Stimulated activated CD4-positive, alpha-beta T cell treated with anti-CD3 and anti-CD28 coated beads, Interleukin-2, amount 100 ng/mL, for 48 hours (primary cell): ENCODE results near the gene MAPK9.
A peak's percentile ranks its signal among the peaks of the same experiment; 100 is the strongest.
"Not testable (repeated sequence)": the region's sequence is repeated elsewhere in the genome, so short reads cannot be mapped to it uniquely, and the experiment has no call there.

Experiments used
- DNase-seq, 2 donors: peaks; one replicate each; pipeline ENCODE4 v3.0.0-alpha.2; 2020

The MAPK9 gene

DNA sequence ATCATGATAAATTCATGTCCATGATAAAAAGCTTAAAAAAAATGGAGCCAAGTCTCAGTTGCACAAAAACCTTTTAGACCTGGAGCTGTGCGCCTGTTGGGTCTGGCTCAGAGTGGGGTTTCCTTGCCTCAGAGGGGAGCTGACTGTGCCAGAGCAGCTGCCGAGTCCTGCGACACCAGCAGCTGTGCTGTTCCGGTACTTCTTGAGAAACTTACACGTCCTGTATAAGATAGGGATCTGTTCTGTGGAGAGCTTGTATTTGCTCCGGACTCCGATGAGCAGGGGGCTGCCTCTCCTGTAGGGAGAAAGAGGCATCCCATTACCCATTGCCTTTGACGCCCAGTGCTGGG, 32.7 kb upstream of the MAPK9 start:
- DNase-seq: no peak

DNA sequence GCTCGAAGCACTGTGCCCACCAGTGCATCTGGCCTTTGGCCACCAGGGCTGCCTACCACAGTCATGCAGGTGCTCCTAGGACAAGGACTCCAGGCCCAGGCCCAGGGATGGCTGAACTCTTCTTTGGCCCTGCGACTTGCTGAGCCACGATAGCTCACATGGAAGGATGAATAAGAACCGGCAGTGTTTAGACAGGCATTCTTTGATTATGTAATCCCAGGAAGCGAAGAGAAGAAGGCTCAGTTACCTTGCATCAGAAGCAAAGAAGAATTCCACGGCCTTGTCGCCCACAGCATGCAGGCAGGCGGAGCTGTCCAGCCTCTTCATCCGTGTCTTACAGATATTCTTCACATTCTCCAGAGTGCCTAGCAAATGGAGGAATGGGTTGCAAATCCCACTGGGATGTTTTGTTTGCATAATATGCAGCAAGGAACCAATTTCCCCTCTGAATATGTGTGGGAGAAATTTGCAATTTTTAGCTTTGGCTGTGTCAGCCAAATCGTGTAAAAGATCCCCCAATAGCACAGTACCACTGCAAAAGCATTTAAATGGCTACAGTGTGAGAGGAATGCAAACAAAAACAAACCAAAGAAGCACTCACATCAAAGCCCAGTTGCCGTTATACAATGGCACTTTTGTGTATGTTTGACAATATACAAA, 32.2 kb upstream of the MAPK9 start:
- no peak for DNase-seq

DNA sequence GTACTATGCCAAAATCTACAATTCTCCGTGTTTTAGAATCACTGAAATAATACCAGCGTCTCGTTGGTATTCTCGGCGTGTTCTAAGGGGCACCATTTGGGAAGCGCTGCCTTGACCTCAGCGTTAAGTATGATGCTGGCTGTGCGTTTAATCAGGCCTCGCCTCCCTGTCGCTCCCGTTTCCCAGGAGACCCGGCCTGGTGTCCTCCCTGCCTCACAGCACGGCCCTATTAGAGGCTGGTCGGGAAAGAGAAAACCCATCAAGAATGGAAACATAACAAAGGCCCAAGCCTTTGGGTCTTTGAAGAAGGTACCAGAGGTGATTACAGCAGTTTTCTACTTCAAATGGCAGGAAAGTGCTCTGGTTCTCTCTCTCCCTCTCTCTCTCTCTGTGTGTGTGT, 31.3 kb upstream of the MAPK9 start:
- no peak for DNase-seq

DNA sequence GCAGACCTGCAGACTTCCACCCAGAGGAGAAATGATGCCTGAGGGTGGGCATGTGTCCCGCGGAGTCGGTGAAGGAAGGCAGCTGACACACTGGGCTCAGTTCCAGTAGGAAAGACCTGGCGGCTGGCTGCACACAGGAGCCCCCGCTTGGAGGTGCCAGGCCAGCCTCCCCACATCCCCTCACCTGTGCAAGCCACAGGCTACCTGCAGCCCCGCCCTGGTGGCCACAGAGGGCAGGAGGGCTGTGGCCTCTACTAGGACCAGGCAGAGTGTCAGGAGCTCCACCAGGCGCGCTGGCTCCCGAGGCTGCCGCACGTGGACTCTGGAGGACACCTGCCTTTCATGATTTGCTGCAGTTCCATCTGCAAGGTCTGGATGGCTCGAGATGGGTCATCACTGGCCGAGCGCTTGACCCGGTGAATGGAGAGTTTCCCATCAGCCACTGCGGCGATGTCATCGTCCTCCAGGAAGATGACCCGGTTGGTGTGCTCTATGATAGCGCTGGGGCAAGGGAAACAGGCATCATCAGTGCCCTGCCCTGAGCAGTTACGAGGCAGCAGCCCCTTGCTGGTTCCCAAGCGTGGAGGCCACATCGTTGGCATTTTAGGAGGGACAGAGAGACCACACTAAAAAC, 26.7 kb upstream of the MAPK9 start:
- no peak for DNase-seq

DNA sequence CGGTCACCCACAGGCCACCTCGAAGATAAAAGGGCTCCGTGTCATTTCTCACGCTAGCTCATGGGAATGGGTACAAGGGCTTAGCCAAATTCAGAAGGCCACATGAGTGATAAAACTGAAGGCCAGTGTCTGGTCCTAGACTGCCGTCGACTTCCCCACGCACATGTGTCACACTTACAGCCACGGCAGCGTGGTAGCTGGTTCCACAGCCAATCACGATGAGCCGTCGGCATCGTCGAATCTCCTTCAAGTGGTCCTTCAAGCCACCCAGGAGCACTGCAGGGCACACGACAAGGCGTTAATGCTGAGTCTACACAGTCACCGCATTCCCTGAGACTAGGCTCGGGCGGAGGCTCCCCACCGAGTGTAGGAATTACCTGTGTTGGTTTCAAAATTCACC, 24.7 kb upstream of the MAPK9 start:
- DNase-seq: no peak

DNA sequence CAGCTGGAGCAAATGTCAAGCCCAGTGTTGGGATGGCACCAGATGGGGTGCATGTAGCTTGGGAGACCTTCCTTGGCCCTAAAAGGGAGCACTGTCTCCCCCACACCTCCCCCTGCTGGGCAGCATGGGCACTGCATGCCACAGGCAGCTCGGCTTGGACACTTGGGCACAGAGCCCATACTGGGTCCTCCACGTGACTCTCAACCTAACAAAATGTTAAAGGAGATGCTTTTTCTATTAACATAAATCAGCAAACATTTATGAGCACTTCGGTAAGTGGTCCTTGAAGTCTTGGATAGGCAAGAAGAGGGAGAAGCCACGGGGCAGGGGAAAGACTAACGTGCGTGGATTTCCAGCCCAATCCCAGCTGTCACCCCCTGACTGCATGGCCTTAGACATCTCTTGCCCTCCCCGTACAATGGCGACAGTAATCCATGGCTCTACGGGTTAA, 23.9 kb upstream of the MAPK9 start:
- DNase-seq: peak; percentile 70 to 77

DNA sequence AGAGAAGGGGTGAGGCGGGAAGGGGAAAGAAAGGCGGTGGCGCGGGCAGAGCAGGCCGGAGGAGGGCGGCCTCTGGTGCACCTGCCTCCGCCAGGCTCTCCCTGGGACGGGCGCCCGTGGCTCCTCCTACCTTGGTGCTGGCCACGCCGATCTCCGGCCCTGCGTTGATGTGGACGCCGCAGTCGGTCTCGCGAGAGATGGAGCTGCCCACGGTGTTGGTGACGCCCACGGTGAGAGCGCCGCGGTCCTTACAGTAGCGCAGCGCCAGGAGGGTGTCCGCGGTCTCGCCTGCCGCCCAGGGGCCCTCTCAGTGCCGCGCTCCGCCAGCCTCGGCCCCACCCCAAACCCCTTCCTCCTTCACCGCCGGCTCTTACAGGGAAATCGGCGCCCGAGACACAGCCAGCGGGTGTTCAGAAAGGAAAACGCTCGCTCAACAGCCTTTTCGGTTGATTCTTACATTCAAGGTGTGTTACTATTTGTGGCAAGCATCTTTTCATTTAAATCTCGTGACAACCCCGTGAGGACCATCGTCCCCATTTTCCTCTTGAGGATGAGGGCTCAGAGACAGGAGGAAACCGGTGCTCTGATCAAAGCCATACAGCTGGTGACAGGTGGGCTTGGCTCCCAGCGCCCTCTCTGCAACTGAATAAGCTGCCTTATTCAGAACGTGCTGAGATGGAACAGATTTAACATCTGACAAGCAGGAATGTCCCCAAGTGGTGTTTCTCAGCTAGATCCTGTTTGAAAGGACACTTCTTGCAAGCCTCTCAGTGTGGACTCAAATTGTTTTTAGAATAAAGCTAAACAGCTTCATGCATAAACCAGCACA, 22.0 kb upstream of the MAPK9 start:
- DNase-seq: peak in 1 of 2 donors; percentile 34

DNA sequence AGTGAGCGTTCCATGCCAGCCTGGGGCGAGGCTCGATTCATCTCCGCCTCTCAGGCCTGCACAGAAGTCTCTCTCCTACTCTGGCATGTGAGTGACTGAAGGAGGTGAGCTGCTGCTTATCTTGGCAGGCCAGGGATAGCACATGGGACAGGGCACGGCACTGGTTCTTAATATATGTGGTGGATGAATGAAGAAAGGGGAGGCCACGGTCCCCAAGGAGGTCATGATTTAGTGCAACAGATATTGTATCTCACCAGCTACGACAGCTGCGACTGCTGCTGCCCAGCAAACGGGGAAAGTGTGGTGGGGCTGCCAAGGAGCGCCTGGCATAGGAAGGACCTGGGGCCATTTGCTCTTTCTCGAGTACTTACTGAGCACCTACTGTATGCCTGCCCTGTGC, 19.3 kb upstream of the MAPK9 start:
- no peak for DNase-seq

DNA sequence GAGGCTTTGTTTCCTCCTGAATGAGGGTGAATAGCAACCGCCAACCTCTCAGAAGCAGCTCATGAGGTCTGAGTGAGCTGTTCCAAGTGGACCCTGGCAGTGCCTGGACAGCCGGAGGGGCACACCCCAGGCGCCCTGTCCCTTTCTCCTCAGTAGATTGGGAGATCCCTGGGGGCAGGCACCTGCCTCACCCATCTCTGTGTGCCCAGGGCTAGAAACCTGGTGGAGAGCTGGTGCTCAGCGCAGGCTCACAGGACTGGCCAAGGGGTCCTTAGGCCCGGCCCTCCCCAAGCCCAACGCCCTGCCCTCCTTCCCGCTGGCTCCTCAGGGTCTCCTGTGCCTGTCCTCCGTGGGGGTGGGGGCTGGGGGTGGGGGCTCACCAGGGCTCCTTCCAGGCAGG, 14.9 kb upstream of the MAPK9 start:
- no peak for DNase-seq

DNA sequence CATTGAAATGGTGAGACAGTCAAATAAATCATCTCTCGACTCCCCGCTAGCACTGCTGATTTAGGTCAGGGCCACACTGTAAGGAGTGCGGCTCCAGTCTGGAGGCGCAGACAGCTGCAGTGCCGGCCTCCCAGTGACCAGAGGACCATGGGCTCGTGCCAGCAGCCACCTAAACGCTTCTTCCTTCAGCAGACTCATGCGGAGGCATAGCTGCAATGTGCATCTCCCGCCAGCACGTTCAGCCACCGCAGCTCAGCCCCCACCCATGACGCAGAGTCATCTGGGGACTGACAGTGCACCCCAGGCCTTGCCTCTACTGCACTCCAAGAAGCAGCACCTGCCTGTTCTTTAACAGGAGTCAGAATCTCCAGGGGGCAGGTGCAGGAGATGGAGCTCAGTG, 13.6 kb upstream of the MAPK9 start:
- no peak for DNase-seq

DNA sequence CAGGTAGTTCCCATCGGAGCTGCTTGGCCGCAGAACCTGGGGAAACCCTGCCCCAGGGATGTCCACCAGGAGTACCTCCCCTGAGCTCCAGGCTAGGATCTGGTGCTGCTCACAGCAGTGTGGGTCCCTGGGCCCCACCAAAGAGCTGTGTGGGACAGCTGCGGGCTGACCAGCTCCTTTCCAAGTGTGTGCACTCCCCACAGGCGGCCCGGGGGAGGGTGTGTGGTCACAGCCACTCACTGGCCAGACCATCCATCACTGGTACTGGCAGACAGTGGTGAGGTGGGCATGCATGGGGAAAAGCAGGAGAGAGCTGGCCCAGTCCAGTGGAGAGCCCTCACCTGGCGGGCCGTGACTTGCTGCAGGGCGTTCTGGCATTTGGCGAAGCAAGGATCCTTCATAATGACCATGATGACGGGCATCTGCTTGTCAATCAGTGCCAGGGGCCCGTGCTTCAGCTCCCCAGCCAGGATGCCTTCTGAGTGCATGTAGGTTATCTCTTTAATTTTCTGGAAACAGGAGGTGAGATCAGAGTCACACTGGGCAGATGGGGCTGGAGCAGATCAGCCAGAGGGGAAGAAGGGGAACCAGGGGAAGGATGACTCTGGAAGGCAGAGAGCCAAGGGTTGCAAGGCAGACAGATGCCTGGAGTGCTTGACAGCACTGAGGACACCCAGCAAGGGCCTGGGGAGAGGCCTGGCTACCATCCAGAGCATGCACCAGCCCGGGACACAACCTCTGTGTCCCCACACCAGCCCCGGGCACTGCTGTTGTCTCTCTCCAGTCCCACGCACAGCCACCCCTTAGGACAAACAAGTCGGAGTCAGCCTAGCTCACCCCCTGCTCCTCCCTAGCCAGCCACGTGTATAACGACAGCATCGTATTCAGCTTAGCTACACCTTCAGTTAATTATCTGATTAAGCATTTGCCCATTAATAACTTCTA, 12.8 kb upstream of the MAPK9 start:
- DNase-seq: no peak

DNA sequence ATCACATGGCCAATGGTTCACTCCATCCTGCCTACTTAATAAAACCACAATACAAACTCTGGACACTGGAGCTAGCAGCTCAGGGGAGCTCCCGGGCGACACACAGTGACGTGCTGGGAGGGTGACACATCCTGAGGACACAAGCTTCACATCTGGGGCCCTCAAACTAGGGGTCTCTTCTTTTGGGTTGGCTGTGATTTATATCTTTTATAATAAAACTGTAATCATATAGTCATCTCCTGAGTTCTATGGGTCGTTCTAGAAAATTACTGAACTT, 12.1 kb upstream of the MAPK9 start:
- no peak for DNase-seq

DNA sequence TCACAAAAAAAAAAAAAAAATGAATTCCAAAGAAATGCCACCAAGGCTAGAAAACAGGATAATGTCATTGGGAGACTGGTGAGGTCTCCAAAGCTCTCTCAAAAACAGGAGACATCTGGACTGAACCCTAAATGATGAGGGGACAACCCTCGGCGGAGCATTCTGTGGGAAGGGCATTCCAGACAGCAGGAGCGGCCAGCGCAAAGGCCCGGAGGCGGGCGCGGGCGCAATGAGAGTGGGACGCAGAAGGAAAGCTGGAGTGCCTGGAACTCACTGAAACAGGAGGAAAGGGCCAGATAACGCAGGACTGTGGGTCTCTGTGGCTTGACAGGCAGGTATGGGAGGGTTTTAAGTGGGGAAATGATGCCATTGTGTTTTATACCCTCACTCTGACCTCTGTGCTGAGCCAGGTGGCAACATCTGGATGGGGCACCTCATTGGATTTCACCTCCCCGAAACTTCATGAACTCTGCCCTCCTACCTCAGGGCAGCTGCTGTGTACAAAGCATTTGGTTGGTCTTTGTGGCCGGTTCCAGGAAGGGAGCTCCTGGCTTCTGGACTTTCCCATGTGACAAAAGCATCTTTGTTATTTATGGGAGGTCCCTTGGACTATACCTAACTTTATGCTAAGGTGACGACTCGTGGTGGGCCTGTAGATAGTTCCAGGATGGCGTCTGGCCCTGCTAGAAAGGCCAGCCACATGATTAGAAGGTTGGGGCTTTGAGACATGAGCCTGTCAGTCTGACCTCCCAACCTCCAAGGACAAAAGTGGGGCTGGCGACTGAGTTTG, 11.5 kb upstream of the MAPK9 start:
- no peak for DNase-seq

DNA sequence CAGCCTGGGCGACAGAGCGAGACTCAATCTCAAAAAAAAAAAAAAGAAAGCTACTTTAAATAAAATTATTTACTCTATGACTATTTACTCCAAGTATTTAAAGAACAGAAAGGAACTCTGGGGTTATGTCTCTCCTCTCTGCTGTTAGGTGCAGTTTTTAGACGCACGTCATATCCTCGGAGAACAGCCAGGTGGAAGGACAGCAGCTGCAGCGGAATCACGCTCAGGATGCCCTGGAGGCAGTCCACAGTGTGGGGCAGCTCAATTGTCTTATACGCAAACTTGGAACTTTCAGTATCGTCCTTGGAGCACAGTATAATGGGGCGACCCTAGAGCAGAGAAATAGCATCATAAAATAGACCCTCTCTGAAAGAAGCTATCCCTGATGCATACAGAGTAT, 10.4 kb upstream of the MAPK9 start:
- no peak for DNase-seq

DNA sequence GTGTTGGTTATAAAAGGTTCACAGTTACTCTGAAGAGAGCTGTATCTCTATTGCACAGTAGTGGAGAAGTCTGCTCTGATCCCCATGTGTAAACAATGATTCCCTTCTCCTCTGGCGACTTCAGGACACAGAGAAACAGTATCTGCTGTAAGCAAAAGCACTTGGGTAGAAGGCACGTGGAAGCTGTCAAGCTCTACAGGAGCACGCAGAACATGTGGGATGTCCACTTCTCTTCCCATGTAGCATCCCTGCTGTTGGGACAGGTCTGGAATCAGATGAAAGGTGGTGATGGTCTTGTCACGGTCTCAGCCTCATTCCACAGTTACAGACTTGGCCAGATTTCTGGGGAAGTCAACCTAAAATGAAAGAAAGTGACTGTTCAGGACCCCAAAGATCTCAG, 9.4 kb upstream of the MAPK9 start:
- DNase-seq: no peak

DNA sequence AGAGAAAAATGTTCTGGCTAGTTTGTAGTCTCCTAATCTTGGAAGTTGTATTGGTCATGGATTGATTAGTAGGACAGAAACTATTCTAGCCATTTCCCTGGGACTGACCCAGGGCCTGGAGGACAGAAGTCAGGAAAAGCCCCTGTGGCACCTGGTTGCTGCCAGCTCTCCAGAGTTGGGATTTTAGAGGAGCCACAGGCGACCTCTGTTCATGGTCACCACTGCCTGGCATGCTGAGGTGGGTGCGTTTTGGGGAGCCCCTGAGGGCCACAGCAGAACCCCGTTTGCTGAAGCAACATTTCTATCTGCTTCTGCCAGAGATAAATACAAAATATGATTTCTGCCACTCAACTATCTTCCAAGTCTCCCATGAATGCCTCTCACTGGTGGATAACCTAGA, 7.6 kb upstream of the MAPK9 start:
- DNase-seq: no peak

DNA sequence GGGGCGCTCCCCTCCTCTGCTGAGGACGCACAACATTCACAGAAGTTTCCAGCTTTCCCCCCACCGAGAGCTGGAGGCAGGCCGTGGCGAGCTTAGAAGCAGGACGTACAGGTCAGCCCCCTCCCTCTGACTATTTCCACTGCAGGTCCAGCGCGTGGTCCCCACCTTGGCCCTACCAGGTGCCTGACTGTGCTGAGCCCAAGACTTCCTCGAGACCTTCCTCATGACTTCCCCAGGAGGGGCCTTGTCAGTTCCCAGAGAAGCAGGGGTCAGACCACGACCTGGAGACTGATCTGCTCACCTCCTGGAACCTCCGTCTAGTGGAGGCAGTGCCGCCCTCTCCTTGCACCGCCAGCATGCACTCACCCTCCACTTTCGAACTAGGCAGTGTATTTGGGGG, 7.1 kb upstream of the MAPK9 start:
- DNase-seq: not testable (repeated sequence)

DNA sequence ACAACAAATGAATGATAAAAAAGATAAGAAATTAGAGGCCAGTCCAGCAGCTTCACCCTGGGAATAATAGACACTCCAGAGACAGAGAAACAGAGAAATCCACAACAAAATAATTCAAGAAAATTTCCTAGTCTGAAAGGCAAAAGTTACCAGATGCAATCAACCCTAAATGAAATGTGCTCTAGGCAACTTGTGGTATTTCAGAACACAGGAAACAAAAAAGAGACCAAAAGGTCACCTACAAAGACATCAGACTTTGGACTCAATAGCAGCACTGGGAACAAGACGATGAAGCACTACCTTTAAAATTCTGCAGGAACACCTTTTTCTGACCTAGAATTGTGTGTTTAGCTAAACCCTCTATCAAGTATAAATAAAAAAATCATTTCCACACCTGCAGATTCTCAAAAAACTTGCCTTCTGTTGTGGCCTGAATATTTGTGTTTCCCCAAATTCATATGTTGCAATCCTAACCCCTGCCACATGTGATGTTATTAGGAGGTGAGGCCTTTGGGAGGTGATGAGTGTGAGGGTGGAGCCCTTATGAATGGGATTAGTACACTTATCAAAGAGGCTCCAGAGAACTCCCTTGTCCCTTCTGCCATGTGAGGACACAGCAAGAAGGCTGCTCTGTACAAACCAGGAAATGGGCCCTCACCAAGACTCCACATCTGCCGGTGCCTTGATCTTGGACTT, 5.9 kb upstream of the MAPK9 start:
- no peak for DNase-seq

DNA sequence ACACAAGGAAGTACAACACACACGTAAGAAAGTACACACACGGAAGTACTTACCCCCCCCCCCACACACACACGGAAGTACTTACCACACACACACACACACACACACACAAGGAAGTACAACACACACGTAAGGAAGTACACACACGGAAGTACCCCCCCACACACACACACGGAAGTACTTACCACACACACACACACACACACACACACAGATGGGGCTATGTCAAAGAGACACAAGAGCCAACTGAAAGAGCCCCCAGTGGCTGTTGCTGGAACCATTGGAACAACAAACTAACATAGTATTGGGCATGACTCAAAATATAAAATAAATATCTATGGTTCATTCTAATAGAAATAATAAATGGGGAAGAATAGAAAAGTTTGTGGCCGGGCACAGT, 4.9 kb upstream of the MAPK9 start:
- no peak for DNase-seq

DNA sequence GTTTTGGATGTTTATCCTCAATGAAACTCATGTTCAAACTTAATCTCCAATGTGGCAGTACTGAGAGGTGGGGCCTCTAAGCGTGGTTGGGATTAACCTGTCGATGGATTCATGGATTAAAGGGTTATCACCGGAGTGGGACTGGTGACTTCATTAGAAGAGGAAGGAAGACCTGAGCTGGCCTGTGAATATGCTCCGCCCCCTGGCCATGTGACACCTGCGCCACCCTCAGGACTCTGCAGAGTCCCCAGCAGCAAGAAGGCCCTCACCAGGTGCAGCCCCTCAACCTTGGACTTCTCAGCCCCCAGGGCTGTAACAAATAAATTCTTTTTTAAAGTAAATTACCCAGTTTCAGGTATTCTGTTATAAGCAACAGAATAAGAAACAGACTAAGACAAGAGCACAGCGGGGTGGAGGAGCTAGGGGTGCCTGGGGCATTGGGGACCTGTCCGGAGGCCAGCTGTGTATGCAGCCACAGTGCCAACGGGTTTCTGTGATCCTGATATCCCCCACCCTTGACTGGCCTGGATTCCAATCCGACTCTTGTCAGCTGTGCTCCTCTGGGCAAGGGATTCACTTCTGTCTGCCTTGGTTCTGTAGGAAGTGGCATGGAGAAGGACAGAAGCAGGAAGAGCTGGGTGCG, 3.2 kb upstream of the MAPK9 start:
- no peak for DNase-seq

DNA sequence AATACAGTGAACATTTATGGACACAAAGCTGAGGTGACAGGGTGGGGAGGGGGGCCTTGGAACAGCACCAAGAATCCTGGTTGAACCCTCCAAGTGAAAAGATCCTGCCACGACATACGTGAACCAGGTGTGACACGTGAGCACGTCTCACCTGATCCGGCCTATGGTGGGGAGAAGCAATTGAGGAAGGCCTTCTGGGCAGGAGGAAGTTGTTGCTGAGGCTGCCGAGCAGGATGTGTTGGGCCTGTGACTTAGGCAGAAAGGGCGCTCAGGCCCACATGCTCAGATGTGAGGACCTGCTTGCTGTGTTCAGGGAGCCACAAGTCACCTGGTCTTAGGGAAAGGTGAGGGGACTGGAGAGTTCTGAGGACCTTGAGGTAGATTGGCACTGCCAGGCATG, 2.5 kb upstream of the MAPK9 start:
- no peak for DNase-seq
